GM10847 (cell line): ENCODE measurements around the gene LAMA5.

Experiments
- POLR2A ChIP-seq: IDR thresholded peaks from 2 replicates; pipeline ENCODE4 v1.6.1; 2011; ENCODE audit not compliant: insufficient read length; ENCODE audit errors: extremely low read depth

LAMA5 gene

DNA sequence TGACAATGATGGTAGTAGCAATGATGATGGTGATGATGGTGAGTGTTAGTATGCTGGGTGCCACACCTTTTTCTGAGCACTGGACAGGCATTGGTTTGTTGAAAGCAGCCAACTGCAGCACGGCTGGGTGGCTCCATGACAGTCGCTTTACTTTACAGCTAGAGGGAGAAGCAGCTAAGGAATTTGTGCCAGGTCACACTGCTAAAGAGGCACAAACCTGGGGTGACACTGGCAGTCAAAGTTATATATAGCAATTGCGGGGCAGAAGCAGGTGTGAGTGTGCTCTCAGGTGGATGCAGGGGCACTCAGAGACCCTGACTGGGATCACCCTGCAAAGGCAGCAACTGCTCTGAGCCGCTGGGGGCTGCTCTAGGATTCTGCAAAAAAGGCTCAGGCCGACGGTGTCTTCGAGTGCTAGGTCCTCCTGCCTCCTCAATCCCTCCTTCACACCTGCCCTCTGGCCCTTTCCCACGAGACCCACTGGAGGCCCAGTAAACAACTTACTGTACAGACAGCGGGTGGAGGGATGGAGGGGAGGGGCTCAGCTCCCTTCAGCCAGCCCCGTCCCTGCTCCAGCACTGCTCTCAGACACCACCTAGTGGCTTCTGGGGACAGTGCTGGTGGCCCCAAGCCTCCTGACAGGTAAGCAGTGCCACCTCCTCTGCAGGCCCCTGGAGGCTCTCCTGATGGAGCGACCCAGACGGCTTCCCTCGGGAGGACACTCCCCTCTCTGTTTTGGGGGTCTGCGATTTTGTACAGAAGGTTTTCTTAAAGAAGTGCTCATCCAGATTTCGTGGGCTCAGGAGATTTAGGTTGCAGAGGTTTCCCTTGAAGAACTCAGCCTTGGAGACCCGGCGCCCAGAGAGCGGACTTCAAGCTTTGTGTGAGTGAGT is 15.4 kb upstream of the LAMA5 start:
- TF ChIP-seq POLR2A = no peak

DNA sequence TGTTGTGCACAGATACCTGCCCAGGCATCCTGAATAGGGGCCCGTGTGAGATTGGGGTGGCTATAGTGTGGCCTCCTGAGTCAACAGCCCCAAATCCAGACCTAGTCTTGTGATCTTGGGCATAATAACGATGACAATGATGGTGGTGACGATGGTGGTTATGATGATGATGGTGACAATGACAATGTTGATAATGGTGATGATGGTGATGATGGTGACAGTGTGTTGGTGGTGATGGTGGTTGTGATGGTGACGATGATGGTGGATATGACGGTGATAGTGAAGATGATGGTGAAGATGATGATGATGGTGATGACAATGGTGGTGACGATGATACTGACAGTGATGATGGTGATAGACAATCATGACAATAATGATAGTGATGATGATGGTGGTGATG is 14.7 kb upstream of the LAMA5 start:
- no peak for TF ChIP-seq POLR2A

DNA sequence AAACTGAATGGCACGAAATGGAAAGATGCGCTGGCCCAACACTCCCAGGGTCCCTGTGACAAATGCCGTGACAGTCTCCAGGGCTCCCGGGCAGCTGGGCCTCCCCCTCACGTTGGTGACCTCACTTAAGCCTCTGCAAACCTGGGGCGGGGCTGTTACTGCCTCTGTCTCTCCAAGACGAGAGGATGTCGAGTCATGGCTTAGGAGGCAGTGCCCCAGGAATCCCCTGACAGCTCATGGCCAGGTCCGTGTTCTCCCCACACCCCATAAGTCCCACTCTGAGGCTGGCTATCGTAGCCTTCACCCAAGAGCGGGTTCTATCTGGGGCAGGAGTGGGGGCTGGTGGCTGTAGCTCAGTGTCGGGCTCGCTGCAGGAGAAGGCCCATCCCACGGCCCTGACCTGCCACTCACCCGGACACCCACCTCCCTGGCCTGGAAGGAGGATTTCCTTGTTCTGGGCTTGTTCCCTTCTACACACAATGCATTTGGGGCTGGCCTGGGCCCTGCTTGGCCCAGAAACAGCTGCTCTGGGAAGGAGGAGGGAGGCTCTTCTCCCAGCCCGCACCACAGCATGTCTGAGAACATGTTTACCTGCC is 14.2 kb upstream of the LAMA5 start:
- TF ChIP-seq POLR2A = no peak

- TF ChIP-seq POLR2A = no peak
Observed at GRCh38 chr20:62378215-62378614, 11.1 kb upstream of the LAMA5 start.

DNA sequence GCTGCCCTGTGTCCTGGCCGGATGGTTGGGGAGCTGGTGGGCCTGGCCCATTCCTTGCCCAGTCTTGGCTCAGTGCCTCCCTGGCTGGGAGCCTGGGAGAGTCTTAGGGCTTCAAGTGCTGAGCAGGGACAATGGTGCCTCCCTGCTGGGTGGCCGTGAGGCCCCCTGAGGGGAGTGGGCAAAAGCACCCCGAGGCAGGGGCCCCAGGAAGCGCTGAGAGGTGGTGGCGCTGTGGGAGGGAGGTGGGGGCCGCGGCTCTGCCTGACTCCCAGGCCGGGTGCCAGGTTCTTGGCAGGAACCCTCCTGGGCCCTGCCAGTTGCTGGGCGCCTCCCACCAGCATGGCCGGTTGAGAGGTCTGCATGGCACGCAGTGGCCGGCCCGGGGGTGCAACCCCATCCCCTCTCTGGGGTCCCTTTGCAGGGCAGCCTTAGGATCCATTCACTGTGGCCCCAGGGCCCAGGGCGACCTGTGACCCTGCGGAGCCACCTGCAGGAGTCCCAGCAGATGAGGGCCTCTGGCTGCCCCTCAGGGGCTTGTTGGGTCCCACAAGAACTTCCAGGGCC is 10.6 kb upstream of the LAMA5 start:
- TF ChIP-seq POLR2A = no peak

- no peak for TF ChIP-seq POLR2A
Observed at GRCh38 chr20:62377064-62377461, 10.0 kb upstream of the LAMA5 start.

DNA sequence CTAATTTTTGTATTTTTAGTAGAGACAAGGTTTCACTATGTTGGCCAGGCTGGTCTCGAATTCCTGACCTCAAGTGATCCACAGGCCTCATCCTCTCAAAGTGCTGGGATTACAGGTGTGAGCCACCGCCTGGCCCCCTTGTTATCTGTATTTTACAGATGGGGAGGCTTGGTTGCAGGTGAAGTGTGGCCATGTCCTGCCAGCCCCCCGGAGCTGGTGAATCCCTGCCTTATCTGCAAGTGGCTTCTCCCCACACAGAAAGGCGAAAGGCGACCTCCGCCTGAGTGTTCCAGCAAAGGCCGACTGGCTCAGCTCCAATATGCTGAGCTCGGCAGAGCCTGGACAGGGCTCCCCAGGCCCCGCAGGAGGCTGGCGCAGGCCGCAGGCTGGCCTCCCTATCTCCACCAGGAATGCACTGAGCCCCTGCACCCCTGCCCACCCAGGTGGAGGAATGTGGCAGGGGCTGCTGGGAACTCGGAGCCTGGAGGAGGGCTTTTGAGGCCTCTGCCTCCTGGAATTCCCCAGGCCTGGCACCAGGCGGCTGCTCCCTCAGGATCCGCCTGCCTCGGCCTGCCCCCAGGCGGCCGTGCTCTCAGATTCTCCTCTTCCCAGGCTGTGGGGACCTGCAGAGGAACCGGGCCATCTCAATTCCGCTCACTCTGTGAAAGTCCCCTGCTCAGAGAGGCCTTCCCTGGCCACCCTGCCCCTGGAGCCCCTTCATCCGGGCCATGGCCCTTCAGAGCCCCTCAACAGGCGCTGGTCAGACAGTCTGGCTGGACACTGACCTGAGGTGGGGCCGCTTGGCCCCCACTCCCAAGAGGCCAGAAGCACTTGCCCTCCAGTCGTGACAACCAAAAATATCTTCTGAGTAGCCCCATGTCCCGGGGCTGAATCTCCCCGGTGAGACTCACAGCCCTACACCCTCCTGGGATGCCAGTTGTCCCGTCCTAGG is 9.3 kb upstream of the LAMA5 start:
- TF ChIP-seq POLR2A = no peak

- no peak for TF ChIP-seq POLR2A
Observed at GRCh38 chr20:62374331-62375152, 7.4 kb upstream of the LAMA5 start.

DNA sequence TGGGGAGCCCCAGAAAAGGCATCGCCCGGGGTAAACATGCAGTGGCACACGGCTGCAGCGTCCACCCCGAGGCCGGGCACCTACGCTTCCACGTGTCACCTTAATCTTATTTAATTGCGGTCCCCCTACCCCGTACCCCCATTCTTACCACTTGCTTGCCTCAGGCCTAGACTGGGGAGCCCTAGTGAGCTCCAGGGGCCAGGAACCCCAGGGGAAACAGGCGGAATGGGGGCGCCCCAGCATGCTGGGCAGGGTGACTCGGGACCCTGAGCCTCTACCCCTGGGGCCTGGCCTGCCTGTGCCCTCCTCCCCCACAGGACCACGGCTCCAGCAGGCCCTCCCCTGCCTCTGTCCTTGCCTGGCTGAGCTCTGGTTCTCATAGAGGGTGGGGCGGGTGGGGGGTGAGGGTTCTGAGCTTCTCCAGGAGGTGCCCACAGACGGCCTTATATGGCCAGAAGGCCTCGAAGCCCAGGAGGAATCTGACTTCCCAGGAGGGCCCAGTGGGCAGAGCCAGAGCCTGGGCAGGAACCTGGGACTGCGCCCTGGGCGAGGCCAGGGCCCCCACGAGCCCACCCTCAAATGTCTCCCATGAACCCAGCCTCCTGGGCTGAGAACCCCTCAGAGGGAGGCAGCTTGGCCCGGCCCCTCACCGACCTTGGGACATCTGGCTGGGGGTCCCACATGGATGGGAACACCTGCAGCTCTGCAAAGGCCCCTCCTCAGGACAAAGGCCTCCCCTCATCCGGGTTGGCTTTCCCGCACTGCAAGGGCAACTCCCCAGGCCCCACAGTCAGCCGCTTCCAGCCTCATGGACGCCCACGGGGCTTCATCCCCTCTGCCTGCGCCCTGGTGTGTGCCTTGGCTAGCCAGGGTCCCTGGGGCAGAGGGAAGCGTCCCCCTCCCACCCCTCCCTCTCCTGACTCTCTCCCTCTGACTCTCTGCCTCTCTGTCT is 5.2 kb upstream of the LAMA5 start:
- no peak for TF ChIP-seq POLR2A

- no peak for TF ChIP-seq POLR2A
Observed at GRCh38 chr20:62371588-62372041, 4.5 kb upstream of the LAMA5 start.

DNA sequence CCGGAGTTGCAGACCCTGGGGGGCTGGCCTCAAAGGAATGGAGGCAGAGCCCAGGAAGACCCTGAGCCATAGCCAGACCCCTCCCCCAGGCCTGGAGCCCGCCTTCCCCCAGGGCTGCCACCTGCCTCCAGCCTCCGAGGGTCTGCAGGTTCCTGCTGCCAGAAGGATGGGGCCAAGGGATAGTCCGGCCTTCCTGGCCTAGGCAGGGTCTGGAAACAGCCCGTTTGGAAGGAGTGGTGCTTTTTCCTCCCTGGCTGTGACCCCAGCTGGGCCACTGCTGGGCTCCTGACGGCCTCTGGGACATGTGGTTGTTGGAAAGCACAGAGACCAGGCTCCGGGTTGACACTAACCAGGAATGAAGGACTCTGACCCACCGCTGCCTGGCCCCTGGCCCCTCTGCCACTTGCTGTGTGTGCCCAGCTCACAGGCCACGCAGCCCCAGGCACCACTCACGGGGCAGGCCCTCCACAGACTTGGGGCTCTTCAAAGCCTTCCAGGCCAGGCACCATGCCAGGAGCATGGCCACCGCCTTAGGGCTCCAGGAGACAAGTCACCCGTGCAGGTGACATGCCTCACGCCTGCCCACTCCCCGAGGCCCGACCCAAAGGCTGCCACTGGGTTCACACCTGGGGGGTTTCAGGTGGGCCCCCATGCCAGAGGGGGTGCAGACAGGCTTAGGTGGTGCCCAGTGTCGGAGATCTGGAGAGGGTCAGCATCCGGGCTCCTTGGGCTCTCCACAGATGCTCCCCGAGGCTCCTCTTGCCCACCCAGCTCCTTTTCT is 3.9 kb upstream of the LAMA5 start:
- no peak for TF ChIP-seq POLR2A

- no peak for TF ChIP-seq POLR2A
Observed at GRCh38 chr20:62370115-62370806, 3.1 kb upstream of the LAMA5 start.
